Psoas muscle (tissue), 8 donors: ENCODE results near the gene TLX1. TPM values are rescaled to one million over a fixed set of nuclear protein-coding genes. Genes with fewer than 3 reads are reported as not detected.

Experiments
- ATAC-seq, 4 donors: fragments of 200-7000 bp; cut with Tn5 transposase; one replicate each; pipeline ENCODE4 v1.9.1; 2020; ENCODE audit warnings: moderate library complexity in 3 of 4, mild to moderate bottlenecking in 2 of 4
- DNase-seq, 2 donors: peaks; one replicate each; pipeline ENCODE4 v3.0.0-alpha.2; 2020
- H3K27ac ChIP-seq: fragments of 200-600 bp; one replicate; pipeline ENCODE4 v1.8.0; 2022
- H3K27me3 ChIP-seq, 3 donors: fragments of 200-600 bp in 1 of 3; one replicate each; pipeline versions ENCODE4 v1.6.1 to v1.8.0; 2013 to 2022; ENCODE audit warnings: low read length in 2 of 3, mild to moderate bottlenecking in 2 of 3, moderate library complexity in 1 of 3; ENCODE audit not compliant: insufficient read depth in 3 of 3
- H3K36me3 ChIP-seq, 2 donors: fragments of 200-600 bp in 1 of 2; one replicate each; pipeline versions ENCODE4 v1.6.1 to v1.8.0; 2013 to 2022; ENCODE audit warnings: low read depth in 1 of 2, mild to moderate bottlenecking in 1 of 2, moderate library complexity in 1 of 2; ENCODE audit not compliant: insufficient read depth in 1 of 2
- H3K4me1 ChIP-seq: fragments of 200-600 bp; one replicate; pipeline ENCODE4 v1.8.0; 2022
- H3K4me3 ChIP-seq: fragments of 200-600 bp; one replicate; pipeline ENCODE4 v1.8.0; 2022; ENCODE audit warnings: mild to moderate bottlenecking
- H3K9me3 ChIP-seq: fragments of 200-600 bp; one replicate; pipeline ENCODE4 v1.8.0; 2022
- CTCF ChIP-seq: fragments of 200-600 bp; IDR thresholded peaks from one replicate; pipeline ENCODE4 v1.8.0; 2022; ENCODE audit warnings: antibody characterized with exemption
- WGBS, 3 donors: extraction: QIAGEN DNeasy Blood & Tissue Kit; methylation state at CpG; one replicate each; pipeline versions ENCODE4 v1.1.6 to v1.1.7; 2013; 5-methylcytosine and 5-hydroxymethylcytosine counted together
- intact Hi-C, 2 donors: fragments of 100-400 bp; cut with DNase I; formaldehyde crosslinking; loops; one replicate each; pipeline versions ENCODE4 v1.11.0 to v1.14.2; 2022
- polyA plus RNA-seq, 3 donors: library from polyadenylated mRNA; stranded (reverse); fragments of 200-250 nt; gene quantifications; one replicate each; pipeline ENCODE4 v1.2.3, GENCODE V29; 2013
- total RNA-seq, 4 donors: library from RNA; stranded (reverse); fragmentation: NEBNext Ultra II Directional in 2 of 4; extraction: Animal tissue kit (Norgen Biotek cat#: 25700) in 2 of 4; gene quantifications; one replicate each; pipeline versions ENCODE4 v1.2.1 to v1.2.4, GENCODE V29; 2021 to 2023
- donor health status: healthy with polysubstance abuse.
- donor health status: DM: no; HTN: no; CAD: no; lungs with moderate emphysema.
- donor health status: Bipolar disorder and iron deficiency.
- donor health status: healthy.
- donor health status: DM: yes; HTN: yes; CAD: no.
- donor health status: DM: no; HTN: no; CAD: no.
- donor health status: DM: no; HTN: no; CAD: no.
- donor health status: DM: yes; HTN: yes; CAD: no.

Gene TLX1
- total and polyA plus RNA-seq, 7 donors: not detected

GRCh38 chr10:101158459-101159058, 27.5 kb downstream of the TLX1 start:
- TF ChIP-seq CTCF: no peak
- 49 to 69% (median 53%) methylated on average over 4 of the region's 4 CpGs for WGBS, 3 donors
- Histone ChIP-seq H3K27ac (no peak overlapping the region), H3K27me3 (peaks cover 0 to 36% (median 4%) of the 10 kb centered on the region in 3 donors), H3K9me3 (no peaks in the 10 kb centered on the region), H3K36me3 (no peaks in the 10 kb centered on the region), H3K4me3 (no peak overlapping the region), H3K4me1 (no peaks in the 10 kb centered on the region)
- ATAC-seq (no peak), DNase-seq (no peak)
- intact Hi-C loops: no loop called here

GRCh38 chr10:101161494-101162299, 30.6 kb downstream of the TLX1 start:
- peak; percentile 94 for TF ChIP-seq CTCF
- WGBS, 3 donors: 3 to 4% (median 4%) methylated on average over 20 of the region's 20 CpGs
- no peaks in the 10 kb centered on the region for H3K4me1 ChIP-seq
- H3K9me3 ChIP-seq: no peaks in the 10 kb centered on the region
- ATAC-seq (peak; percentile 84 to 97 (median 96)), DNase-seq (peak; percentile 61 to 74)
- no peaks in the 10 kb centered on the region for H3K36me3 ChIP-seq
- no peak overlapping the region for H3K27ac ChIP-seq
- intact Hi-C loops: loop anchor here (2.0 to 5.0 kb wide), 2 partner anchors 409 to 411 kb away; no protein-coding TSS in a partner anchor
- H3K27me3 ChIP-seq: peaks cover 0 to 39% (median 4%) of the 10 kb centered on the region in 3 donors
- peak overlapping the region; percentile 53 for H3K4me3 ChIP-seq

DNA sequence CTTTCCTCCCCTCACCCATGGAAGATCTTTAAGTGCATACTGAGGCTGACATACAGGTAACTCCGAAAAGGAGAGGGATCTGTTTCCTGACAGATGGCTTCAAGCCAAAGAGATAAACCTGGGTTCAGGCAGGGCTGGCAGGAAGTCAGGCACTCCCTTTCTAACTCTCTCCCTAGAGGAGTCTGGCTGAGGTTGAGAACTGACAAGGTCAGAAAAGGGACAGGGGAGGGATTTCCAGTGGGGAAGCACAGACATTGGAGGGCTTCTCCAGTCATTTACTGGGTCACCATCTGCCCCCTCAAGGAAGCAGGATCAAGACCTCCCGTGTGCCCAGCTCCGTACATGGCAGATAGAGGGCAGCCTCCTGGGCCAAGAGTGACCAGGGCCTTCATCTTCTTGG, 31.6 kb downstream of the TLX1 start:
- Histone ChIP-seq H3K4me3 (no peak overlapping the region), H3K27ac (no peak overlapping the region), H3K36me3 (no peaks in the 10 kb centered on the region), H3K9me3 (no peaks in the 10 kb centered on the region), H3K27me3 (peaks cover 0 to 42% (median 6%) of the 10 kb centered on the region in 3 donors), H3K4me1 (no peaks in the 10 kb centered on the region)
- intact Hi-C loops: loop anchor here in 1 of 2 donors (5.0 kb wide), 1 partner anchor 410 kb away; no protein-coding TSS in a partner anchor
- DNase-seq (no peak), ATAC-seq (no peak)
- 42 to 59% (median 42%) methylated on average over 3 of the region's 3 CpGs for WGBS, 3 donors
- TF ChIP-seq CTCF: no peak

DNA sequence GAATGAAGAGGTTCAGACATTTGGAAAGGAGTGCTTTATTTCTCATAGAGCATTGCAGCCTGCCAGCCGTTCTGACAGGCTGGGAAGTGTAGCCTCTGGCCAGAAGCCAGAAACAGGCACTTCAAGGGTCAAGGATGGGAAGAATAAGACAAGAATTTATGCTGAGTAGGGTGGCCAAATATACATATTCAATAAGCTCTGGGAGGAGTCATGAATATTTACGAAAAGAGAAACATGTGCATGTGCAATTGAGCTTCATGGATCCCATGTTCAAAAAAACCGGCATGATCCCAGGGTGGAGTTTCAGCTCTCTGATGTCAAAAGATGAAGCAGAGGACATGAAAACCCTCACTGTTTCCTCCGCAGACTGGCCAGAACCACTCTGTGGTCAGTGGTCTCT, 32.9 kb downstream of the TLX1 start:
- WGBS, 3 donors: 34 to 44% (median 35%) methylated on average over 4 of the region's 4 CpGs

More for the DNA sequence above, 32.9 kb downstream of the TLX1 start:
- no peaks in the 10 kb centered on the region for H3K4me1 ChIP-seq
- H3K4me3 ChIP-seq: no peak overlapping the region
- H3K27ac ChIP-seq: no peak overlapping the region
- H3K9me3 ChIP-seq: no peaks in the 10 kb centered on the region
- intact Hi-C loops: loop anchor here in 1 of 2 donors (5.0 kb wide), 1 partner anchor 408 kb away; no protein-coding TSS in a partner anchor
- no peak for DNase-seq
- peaks cover 0 to 42% (median 6%) of the 10 kb centered on the region in 3 donors for H3K27me3 ChIP-seq
- no peak for TF ChIP-seq CTCF
- H3K36me3 ChIP-seq: no peaks in the 10 kb centered on the region
- ATAC-seq: no peak
